ENCODE results near the gene WTAP.

- no peak for TF ChIP-seq CTCF (conservative IDR thresholded peaks at IDR 0.05; ENCODE audit: low read depth in 2 of 2)
- TF ChIP-seq EZH2phosphoT487 (IDR thresholded peaks at IDR 0.05; ENCODE audit: unreplicated experiment): no peak
- TF ChIP-seq, protein P1, sequence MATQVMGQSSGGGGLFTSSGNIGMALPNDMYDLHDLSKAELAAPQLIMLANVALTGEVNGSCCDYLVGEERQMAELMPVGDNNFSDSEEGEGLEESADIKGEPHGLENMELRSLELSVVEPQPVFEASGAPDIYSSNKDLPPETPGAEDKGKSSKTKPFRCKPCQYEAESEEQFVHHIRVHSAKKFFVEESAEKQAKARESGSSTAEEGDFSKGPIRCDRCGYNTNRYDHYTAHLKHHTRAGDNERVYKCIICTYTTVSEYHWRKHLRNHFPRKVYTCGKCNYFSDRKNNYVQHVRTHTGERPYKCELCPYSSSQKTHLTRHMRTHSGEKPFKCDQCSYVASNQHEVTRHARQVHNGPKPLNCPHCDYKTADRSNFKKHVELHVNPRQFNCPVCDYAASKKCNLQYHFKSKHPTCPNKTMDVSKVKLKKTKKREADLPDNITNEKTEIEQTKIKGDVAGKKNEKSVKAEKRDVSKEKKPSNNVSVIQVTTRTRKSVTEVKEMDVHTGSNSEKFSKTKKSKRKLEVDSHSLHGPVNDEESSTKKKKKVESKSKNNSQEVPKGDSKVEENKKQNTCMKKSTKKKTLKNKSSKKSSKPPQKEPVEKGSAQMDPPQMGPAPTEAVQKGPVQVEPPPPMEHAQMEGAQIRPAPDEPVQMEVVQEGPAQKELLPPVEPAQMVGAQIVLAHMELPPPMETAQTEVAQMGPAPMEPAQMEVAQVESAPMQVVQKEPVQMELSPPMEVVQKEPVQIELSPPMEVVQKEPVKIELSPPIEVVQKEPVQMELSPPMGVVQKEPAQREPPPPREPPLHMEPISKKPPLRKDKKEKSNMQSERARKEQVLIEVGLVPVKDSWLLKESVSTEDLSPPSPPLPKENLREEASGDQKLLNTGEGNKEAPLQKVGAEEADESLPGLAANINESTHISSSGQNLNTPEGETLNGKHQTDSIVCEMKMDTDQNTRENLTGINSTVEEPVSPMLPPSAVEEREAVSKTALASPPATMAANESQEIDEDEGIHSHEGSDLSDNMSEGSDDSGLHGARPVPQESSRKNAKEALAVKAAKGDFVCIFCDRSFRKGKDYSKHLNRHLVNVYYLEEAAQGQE (IDR thresholded peaks at IDR 0.05; ENCODE audit: unreplicated experiment): no peak
- no peak for TF ChIP-seq POLR2AphosphoS5 (IDR thresholded peaks at IDR 0.05; ENCODE audit: low read depth)
- TF ChIP-seq EZH2 (IDR thresholded peaks at IDR 0.05; ENCODE audit: low read depth, unreplicated experiment): no peak
- no peak for TF ChIP-seq CREB1 (CRISPR knock-in tag; IDR thresholded peaks at IDR 0.05; ENCODE audit: low read depth)
- TF ChIP-seq NANOG (IDR thresholded peaks at IDR 0.05; ENCODE audit: borderline replicate concordance): no peak
- no peak for TF ChIP-seq ZNF331 (CRISPR knock-in tag; IDR thresholded peaks at IDR 0.05; ENCODE audit: low read depth)
Observed at GRCh38 chr6:159679091-159680077, 47.9 kb upstream of the WTAP start.

All from GM23338 (cell line).